Tibial nerve (tissue), 4 donors: Measurements from ENCODE around the gene CRISP1. TPM values are rescaled to one million over a fixed set of nuclear protein-coding genes. Genes with fewer than 3 reads are reported as not detected.

Experiments used
- DNase-seq, 2 donors: peaks; one replicate each; pipeline ENCODE4 v3.0.0-alpha.2; 2019; ENCODE audit warnings: low spot score in 2 of 2
- H3K27ac ChIP-seq, 4 donors: fragments of 200-600 bp; sonication (generic) in 3 of 4; one replicate each; pipeline ENCODE4 v1.5.1; 2017 to 2019; ENCODE audit warnings: mild to moderate bottlenecking in 1 of 4
- H3K27me3 ChIP-seq, 2 donors: fragments of 200-600 bp; sonication (generic) in 1 of 2; one replicate each; pipeline versions ENCODE4 v1.5.1 to v1.6.0; 2017 to 2019
- H3K36me3 ChIP-seq, 3 donors: fragments of 200-600 bp; sonication (generic); one replicate each; pipeline ENCODE4 v1.5.1; 2018 to 2019
- H3K4me1 ChIP-seq, 4 donors: fragments of 200-600 bp; sonication (generic) in 3 of 4; one replicate each; pipeline ENCODE4 v1.5.1; 2017 to 2019
- H3K4me3 ChIP-seq, 4 donors: fragments of 200-600 bp; sonication (generic) in 3 of 4; one replicate each; pipeline ENCODE4 v1.5.1; 2017 to 2019; ENCODE audit warnings: mild to moderate bottlenecking in 1 of 4, moderate library complexity in 1 of 4
- H3K9me3 ChIP-seq, 4 donors: fragments of 200-600 bp; sonication (generic) in 3 of 4; one replicate each; pipeline ENCODE4 v1.5.1; 2017 to 2019
- CTCF ChIP-seq, 5 experiments: fragments of 200-600 bp in 3 of 5; fragments of 450-650 bp in 2 of 5; sonication (generic) in 3 of 5; IDR thresholded peaks; one replicate each; pipeline ENCODE4 v1.5.1; 2016 to 2019; ENCODE audit warnings: antibody characterized with exemption in 5 of 5, mild to moderate bottlenecking in 3 of 5, moderate library complexity in 2 of 5
- EP300 ChIP-seq, 2 donors: sonication (generic); formaldehyde crosslinking; IDR thresholded peaks; one replicate each; pipeline ENCODE4 v1.6.1; 2017; ENCODE audit warnings: antibody characterized with exemption in 2 of 2, mild to moderate bottlenecking in 1 of 2
- POLR2A ChIP-seq, 2 donors: fragments of 450-650 bp; IDR thresholded peaks; one replicate each; pipeline ENCODE4 v1.6.1; 2017; ENCODE audit warnings: antibody characterized with exemption in 2 of 2, mild to moderate bottlenecking in 2 of 2, moderate library complexity in 2 of 2
- WGBS, 2 donors: methylation state at CpG; one replicate each; pipeline ENCODE4 v1.1.5; 2018; 5-methylcytosine and 5-hydroxymethylcytosine counted together
- total RNA-seq, 4 donors: library from RNA; depleted of rRNA; stranded (reverse); fragments of >200 nt; gene quantifications; one replicate each; pipeline ENCODE4 v1.1.0, GENCODE V29; 2016

CRISP1 gene
- total RNA-seq, 4 donors from 2014 or later: not detected

- no peak overlapping the region for H3K27ac ChIP-seq
- H3K27me3 ChIP-seq: no peaks in the 10 kb centered on the region
- TF ChIP-seq POLR2A (IDR thresholded peaks at IDR 0.05) (no peak), EP300 (IDR thresholded peaks at IDR 0.05) (no peak), CTCF (IDR thresholded peaks at IDR 0.05) (no peak)
- no peaks in the 10 kb centered on the region for H3K4me1 ChIP-seq
- H3K4me3 ChIP-seq: no peak overlapping the region
- WGBS, 2 donors: 65 to 76% methylated on average over 1 of the region's 1 CpG
- H3K36me3 ChIP-seq: no peaks in the 10 kb centered on the region
- no peak for DNase-seq
- no peaks in the 10 kb centered on the region for H3K9me3 ChIP-seq
Measured at GRCh38 chr6:49833386-49833785, 32.9 kb downstream of the CRISP1 start.

- H3K4me1 ChIP-seq: no peaks in the 10 kb centered on the region
- 42% methylated on average over 5 of the region's 5 CpGs for WGBS, 2 donors
- no peaks in the 10 kb centered on the region for H3K27me3 ChIP-seq
- H3K4me3 ChIP-seq: no peak overlapping the region
- no peak for DNase-seq
- no peaks in the 10 kb centered on the region for H3K9me3 ChIP-seq
- H3K27ac ChIP-seq: no peak overlapping the region
- TF ChIP-seq EP300 (IDR thresholded peaks at IDR 0.05): no peak
- no peak for TF ChIP-seq POLR2A (IDR thresholded peaks at IDR 0.05)
- TF ChIP-seq CTCF (IDR thresholded peaks at IDR 0.05): no peak
- H3K36me3 ChIP-seq: no peaks in the 10 kb centered on the region
Measured at GRCh38 chr6:49826743-49827406, 39.5 kb downstream of the CRISP1 start.

GRCh38 chr6:49815166-49815565 lies 51.2 kb downstream of the CRISP1 start:
- 90 to 91% methylated on average over 2 of the region's 2 CpGs for WGBS, 2 donors
- H3K4me3 ChIP-seq: no peak overlapping the region
- DNase-seq: no peak
- no peak for TF ChIP-seq EP300 (IDR thresholded peaks at IDR 0.05)
- no peak for TF ChIP-seq POLR2A (IDR thresholded peaks at IDR 0.05)
- TF ChIP-seq CTCF (IDR thresholded peaks at IDR 0.05): no peak
- no peaks in the 10 kb centered on the region for H3K36me3 ChIP-seq
- H3K9me3 ChIP-seq: no peaks in the 10 kb centered on the region
- H3K27me3 ChIP-seq: no peaks in the 10 kb centered on the region
- H3K4me1 ChIP-seq: no peaks in the 10 kb centered on the region
- no peak overlapping the region for H3K27ac ChIP-seq

GRCh38 chr6:49813248-49813647 lies 53.1 kb downstream of the CRISP1 start:
- Histone ChIP-seq H3K9me3 (peaks cover 0 to 8% (median 0%) of the 10 kb centered on the region in 4 donors), H3K27me3 (no peaks in the 10 kb centered on the region), H3K27ac (no peak overlapping the region), H3K4me1 (no peaks in the 10 kb centered on the region), H3K36me3 (no peaks in the 10 kb centered on the region), H3K4me3 (no peak overlapping the region)
- TF ChIP-seq CTCF (IDR thresholded peaks at IDR 0.05) (no peak), EP300 (IDR thresholded peaks at IDR 0.05) (no peak), POLR2A (IDR thresholded peaks at IDR 0.05) (no peak)
- no peak for DNase-seq
- 71 to 73% methylated on average over 2 of the region's 2 CpGs for WGBS, 2 donors

- DNase-seq: no peak
- 90 to 95% methylated on average over 4 of the region's 4 CpGs for WGBS, 2 donors
- Histone ChIP-seq H3K4me1 (no peaks in the 10 kb centered on the region), H3K27ac (no peak overlapping the region), H3K9me3 (peaks cover 0 to 14% (median 0%) of the 10 kb centered on the region in 4 donors), H3K27me3 (no peaks in the 10 kb centered on the region), H3K4me3 (no peak overlapping the region), H3K36me3 (no peaks in the 10 kb centered on the region)
- TF ChIP-seq CTCF (IDR thresholded peaks at IDR 0.05) (no peak), EP300 (IDR thresholded peaks at IDR 0.05) (no peak), POLR2A (IDR thresholded peaks at IDR 0.05) (no peak)
Measured at GRCh38 chr6:49806145-49806544, 60.2 kb downstream of the CRISP1 start.
